Panc1 (cell line): Measurements from ENCODE around the gene ANP32A. TPM values are rescaled to one million over a fixed set of nuclear protein-coding genes. Genes with fewer than 3 reads are reported as not detected.

Source experiments
- ATAC-seq: fragments of 200-7000 bp; cut with Tn5 transposase; 2 replicates; pipeline ENCODE4 v1.9.1; 2020; ENCODE audit warnings: mild to moderate bottlenecking, moderate library complexity
- BruUV-seq: library from RNA; stranded (reverse); fragments of 400-500 nt; replicated peaks from 2 replicates; lab custom pipeline; 2021; lab: Mats Ljungman, UMichigan
- CTCF ChIA-PET: fragments of 300-600 bp; sonication (Branson Sonifier 250); formaldehyde crosslinking; loops from one replicate; lab custom pipeline; 2022; ENCODE audit warnings: antibody characterized with exemption; lab: Charles Lee
- POLR2A ChIA-PET: fragments of 300-600 bp; sonication (Branson Sonifier 250); formaldehyde crosslinking; loops from one replicate; lab custom pipeline; 2022; ENCODE audit warnings: antibody characterized with exemption; lab: Charles Lee
- DNase-seq: peaks from one replicate; pipeline ENCODE4 v3.0.0-alpha.2; 2010; ENCODE audit warnings: low read depth, low spot score
- H3K27ac ChIP-seq: 2 replicates; pipeline ENCODE4 v1.5.1; 2011; ENCODE audit warnings: mild to moderate bottlenecking, low read length, inconsistent platforms
- H3K27me3 ChIP-seq: fragments of 200-500 bp; sonication (Bioruptor generic); 2 replicates; pipeline ENCODE4 v1.6.0; 2014; ENCODE audit warnings: low read length, inconsistent platforms; ENCODE audit not compliant: control insufficient read depth, insufficient read depth
- H3K36me3 ChIP-seq: fragments of 200-500 bp; sonication (Bioruptor generic); 2 replicates; pipeline ENCODE4 v1.5.1; 2014; ENCODE audit warnings: inconsistent platforms, mild to moderate bottlenecking, low read length, moderate library complexity; ENCODE audit not compliant: control insufficient read depth, insufficient read depth
- H3K4me1 ChIP-seq: 2 replicates; pipeline ENCODE4 v1.5.1; 2011; ENCODE audit warnings: inconsistent platforms, mild to moderate bottlenecking, low read length, moderate library complexity; ENCODE audit not compliant: control insufficient read depth, insufficient read depth
- H3K4me3 ChIP-seq, 2 experiments: 2 replicates each; pipeline ENCODE4 v1.5.1; 2011 to 2012; ENCODE audit warnings: low read depth in 2 of 2, low read length in 2 of 2, mild to moderate bottlenecking in 2 of 2, inconsistent platforms in 1 of 2, moderate library complexity in 1 of 2
- H3K9me3 ChIP-seq: fragments of 200-500 bp; sonication (Bioruptor generic); 2 replicates; pipeline ENCODE4 v1.5.1; 2014; ENCODE audit warnings: low read depth, mild to moderate bottlenecking, inconsistent platforms, low read length, moderate library complexity; ENCODE audit not compliant: control insufficient read depth, insufficient read depth
- POLR2AphosphoS5 ChIP-seq: IDR thresholded peaks from 2 replicates; pipeline ENCODE4 v1.6.1; 2012; ENCODE audit warnings: mild to moderate bottlenecking, low read depth, low read length, moderate library complexity
- REST ChIP-seq, 2 experiments: IDR thresholded peaks; 2 replicates each; pipeline ENCODE4 v1.6.1; 2011 to 2012; ENCODE audit warnings: low read depth in 2 of 2, control low read depth in 1 of 2, low read length in 1 of 2, mild to moderate bottlenecking in 1 of 2, moderate library complexity in 1 of 2; ENCODE audit not compliant: insufficient read depth in 1 of 2
- SIN3A ChIP-seq: IDR thresholded peaks from 2 replicates; pipeline ENCODE4 v1.6.1; 2012; ENCODE audit warnings: low read depth, mild to moderate bottlenecking, low read length, moderate library complexity, borderline replicate concordance; ENCODE audit not compliant: insufficient read depth
- TCF7L2 ChIP-seq: IDR thresholded peaks from 2 replicates; pipeline ENCODE4 v1.6.1; 2011; ENCODE audit warnings: mild to moderate bottlenecking, low read depth, low read length, inconsistent platforms
- in situ Hi-C: cut with HindIII; loops from 2 replicates; pipeline ENCODE4 v1.10.0; 2016; ENCODE audit warnings: low sequenced_read_pairs, low pct_unique_long_range_greater_than_20kb
- intact Hi-C: fragments of 100-400 bp; cut with micrococcal nuclease; formaldehyde crosslinking; loops from one replicate; pipeline ENCODE4 v1.10.0; 2022; ENCODE audit not compliant: unreplicated experiment
- total RNA-seq: library from RNA; stranded (reverse); gene quantifications from one replicate; pipeline ENCODE4 v1.2.1, GENCODE V29; 2021; ENCODE audit not compliant: unreplicated experiment
- TF ChIP-seq, protein P1 (sequence below): fragments of 450-650 bp; IDR thresholded peaks from 2 replicates; pipeline ENCODE4 v1.5.1; 2017; ENCODE audit warnings: mild to moderate bottlenecking

The ANP32A gene
- total RNA-seq, 1 experiment from 2014 or later, result 226 TPM

DNA sequence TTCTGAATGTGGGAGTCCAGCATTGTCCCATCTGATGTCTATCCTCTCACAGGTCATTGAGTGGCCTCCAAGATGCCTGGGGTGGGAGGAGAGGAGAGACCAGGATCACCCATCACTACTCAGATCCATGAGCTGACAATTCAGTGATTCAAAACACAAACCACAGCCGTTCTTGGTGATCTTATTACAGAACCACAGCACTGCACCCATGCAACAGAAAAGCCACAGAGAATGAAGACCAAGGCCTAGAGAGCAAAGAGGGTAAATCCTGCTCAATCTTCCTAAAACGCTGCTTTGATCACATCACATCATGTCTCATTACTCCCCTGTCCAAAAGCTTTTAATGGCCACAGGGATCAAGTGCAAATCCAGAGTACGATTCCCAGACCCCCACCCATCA, 23.5 kb downstream of the ANP32A start:
- Histone ChIP-seq H3K36me3 (no peaks in the 10 kb centered on the region), H3K4me1 (peaks cover 29% of the 10 kb centered on the region), H3K4me3 (no peak overlapping the region), H3K9me3 (no peaks in the 10 kb centered on the region), H3K27me3 (no peaks in the 10 kb centered on the region), H3K27ac (no peak overlapping the region)
- DNase-seq (no peak), ATAC-seq (no peak)
- CTCF ChIA-PET, result no interaction called here
- no TSS peak for BruUV-seq
- intact Hi-C loops (no loop called here), in situ Hi-C loops (no loop called here)
- POLR2A ChIA-PET, result interaction anchor here (0.5 kb wide), 1 partner anchor 11 kb away, joined by 8 read pairs; no protein-coding TSS in a partner anchor
- no peak for TF ChIP-seq POLR2AphosphoS5
- TF ChIP-seq, protein P1, sequence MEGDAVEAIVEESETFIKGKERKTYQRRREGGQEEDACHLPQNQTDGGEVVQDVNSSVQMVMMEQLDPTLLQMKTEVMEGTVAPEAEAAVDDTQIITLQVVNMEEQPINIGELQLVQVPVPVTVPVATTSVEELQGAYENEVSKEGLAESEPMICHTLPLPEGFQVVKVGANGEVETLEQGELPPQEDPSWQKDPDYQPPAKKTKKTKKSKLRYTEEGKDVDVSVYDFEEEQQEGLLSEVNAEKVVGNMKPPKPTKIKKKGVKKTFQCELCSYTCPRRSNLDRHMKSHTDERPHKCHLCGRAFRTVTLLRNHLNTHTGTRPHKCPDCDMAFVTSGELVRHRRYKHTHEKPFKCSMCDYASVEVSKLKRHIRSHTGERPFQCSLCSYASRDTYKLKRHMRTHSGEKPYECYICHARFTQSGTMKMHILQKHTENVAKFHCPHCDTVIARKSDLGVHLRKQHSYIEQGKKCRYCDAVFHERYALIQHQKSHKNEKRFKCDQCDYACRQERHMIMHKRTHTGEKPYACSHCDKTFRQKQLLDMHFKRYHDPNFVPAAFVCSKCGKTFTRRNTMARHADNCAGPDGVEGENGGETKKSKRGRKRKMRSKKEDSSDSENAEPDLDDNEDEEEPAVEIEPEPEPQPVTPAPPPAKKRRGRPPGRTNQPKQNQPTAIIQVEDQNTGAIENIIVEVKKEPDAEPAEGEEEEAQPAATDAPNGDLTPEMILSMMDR, result no peak
- no peak for TF ChIP-seq REST (IDR thresholded peaks at IDR 0.05; ENCODE audit: insufficient read depth in 1 of 2, low read depth in 2 of 2, low read length in 1 of 2)
- TF ChIP-seq SIN3A, result no peak
- no peak for TF ChIP-seq TCF7L2

GRCh38 chr15:68796576-68796975, 24.1 kb downstream of the ANP32A start:
- in situ Hi-C loops, result no loop called here

More at GRCh38 chr15:68796576-68796975, 24.1 kb downstream of the ANP32A start:
- BruUV-seq, result no TSS peak
- ChIA-PET CTCF (no interaction called here), POLR2A (no interaction called here)
- peaks cover 29% of the 10 kb centered on the region for H3K4me1 ChIP-seq
- H3K27ac ChIP-seq, result no peak overlapping the region
- H3K27me3 ChIP-seq, result no peaks in the 10 kb centered on the region
- no peaks in the 10 kb centered on the region for H3K9me3 ChIP-seq
- no peak for DNase-seq
- intact Hi-C loops, result no loop called here
- H3K4me3 ChIP-seq, result no peak overlapping the region
- no peak for ATAC-seq
- TF ChIP-seq SIN3A (no peak), TCF7L2 (no peak), REST (IDR thresholded peaks at IDR 0.05; ENCODE audit: insufficient read depth in 1 of 2, low read depth in 2 of 2, low read length in 1 of 2) (no peak), POLR2AphosphoS5 (no peak)
- TF ChIP-seq, protein P1, result no peak
- no peaks in the 10 kb centered on the region for H3K36me3 ChIP-seq
